Fibroblast of lung (primary cell): ENCODE results near the gene SLFN12L.

Experiments
- EZH2 ChIP-seq: IDR thresholded peaks from 2 replicates; pipeline ENCODE4 v1.5.1; 2012; ENCODE audit warnings: low read length, control low read depth, mild to moderate bottlenecking; ENCODE audit errors: missing control alignments
- TF ChIP-seq, protein P1 (sequence below), 2 donors: IDR thresholded peaks in 1 of 2; conservative IDR thresholded peaks in 1 of 2; 1 replicate in 1 of 2; 2 replicates in 1 of 2; pipeline ENCODE4 v1.5.1; 2011 to 2012; ENCODE audit warnings: low read length in 2 of 2, control low read depth in 1 of 2, inconsistent platforms in 1 of 2, low read depth in 1 of 2, mild to moderate bottlenecking in 1 of 2

DNA sequence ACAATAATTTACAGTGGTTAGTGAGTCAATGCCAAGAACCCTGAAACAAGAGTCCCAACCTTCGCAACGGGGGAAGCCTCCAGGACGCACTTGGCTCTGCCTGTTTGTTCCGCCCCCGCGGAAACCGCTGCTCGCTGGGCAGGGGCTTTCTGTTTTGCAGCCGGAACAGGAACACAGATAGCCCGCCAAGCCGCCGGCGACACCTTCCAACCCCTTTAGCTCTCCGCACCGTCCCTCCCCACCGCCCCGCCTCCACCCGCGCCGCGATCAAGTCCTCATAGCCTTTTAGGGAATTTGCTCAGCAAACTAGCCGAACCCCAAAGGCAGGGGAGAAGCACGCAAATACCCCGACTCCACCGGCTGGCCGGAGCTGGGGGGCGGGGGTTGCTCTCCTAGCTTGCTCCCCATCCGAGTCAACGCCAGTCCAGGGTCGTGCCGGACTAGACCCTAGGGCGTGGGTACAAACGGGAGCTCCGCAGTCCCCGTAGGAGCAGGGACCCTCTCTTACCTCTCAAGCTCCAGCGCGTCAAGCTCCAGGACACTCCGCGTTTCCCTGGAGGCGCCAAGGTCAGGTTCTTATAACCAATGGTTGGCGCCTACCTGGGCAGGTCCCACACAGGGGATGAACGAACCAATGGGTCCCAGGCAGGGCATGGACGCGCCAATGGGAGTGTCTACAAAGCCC lies 89.1 kb downstream of the SLFN12L start, which contains the start of gene SLFN13:
- TF ChIP-seq, protein P1, sequence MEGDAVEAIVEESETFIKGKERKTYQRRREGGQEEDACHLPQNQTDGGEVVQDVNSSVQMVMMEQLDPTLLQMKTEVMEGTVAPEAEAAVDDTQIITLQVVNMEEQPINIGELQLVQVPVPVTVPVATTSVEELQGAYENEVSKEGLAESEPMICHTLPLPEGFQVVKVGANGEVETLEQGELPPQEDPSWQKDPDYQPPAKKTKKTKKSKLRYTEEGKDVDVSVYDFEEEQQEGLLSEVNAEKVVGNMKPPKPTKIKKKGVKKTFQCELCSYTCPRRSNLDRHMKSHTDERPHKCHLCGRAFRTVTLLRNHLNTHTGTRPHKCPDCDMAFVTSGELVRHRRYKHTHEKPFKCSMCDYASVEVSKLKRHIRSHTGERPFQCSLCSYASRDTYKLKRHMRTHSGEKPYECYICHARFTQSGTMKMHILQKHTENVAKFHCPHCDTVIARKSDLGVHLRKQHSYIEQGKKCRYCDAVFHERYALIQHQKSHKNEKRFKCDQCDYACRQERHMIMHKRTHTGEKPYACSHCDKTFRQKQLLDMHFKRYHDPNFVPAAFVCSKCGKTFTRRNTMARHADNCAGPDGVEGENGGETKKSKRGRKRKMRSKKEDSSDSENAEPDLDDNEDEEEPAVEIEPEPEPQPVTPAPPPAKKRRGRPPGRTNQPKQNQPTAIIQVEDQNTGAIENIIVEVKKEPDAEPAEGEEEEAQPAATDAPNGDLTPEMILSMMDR (conservative IDR thresholded peaks at IDR 0.05 in 1 of 2, IDR thresholded peaks at IDR 0.05 in 1 of 2; ENCODE audit: low read depth in 1 of 2, low read length in 2 of 2), result no peak
- no peak for TF ChIP-seq EZH2
